Fibroblast of gingiva (primary cell): ENCODE measurements around the gene TNFRSF1A.
"Not testable (repeated sequence)": the region's sequence is repeated elsewhere in the genome, so short reads cannot be mapped to it uniquely, and the experiment has no call there.

Source experiments
- DNase-seq: peaks from one replicate; pipeline ENCODE4 v3.0.0-alpha.2; 2011; ENCODE audit warnings: low read depth

The TNFRSF1A gene

GRCh38 chr12:6302621-6303020 is 39.3 kb downstream of the TNFRSF1A start:
- no peak for DNase-seq

DNA sequence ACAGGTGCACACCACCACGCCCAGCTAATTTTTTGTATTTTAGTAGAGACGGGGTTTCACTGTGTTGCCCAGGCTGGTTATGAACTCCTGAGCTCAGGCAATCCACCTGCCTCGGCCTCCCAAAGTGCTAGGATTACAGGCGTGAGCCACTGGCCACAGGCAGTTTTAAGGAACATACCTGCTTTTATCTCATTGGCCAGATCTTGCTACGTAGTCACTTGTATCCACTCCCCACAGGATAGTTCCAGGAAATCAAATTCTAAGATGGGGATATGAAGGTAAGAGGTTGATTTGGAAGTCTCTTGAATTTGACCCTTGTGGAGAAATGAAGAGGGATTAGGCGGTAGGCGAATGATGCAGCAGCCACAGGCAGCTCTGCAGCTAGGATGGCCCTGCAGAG is 40.2 kb downstream of the TNFRSF1A start:
- DNase-seq = no peak

DNA sequence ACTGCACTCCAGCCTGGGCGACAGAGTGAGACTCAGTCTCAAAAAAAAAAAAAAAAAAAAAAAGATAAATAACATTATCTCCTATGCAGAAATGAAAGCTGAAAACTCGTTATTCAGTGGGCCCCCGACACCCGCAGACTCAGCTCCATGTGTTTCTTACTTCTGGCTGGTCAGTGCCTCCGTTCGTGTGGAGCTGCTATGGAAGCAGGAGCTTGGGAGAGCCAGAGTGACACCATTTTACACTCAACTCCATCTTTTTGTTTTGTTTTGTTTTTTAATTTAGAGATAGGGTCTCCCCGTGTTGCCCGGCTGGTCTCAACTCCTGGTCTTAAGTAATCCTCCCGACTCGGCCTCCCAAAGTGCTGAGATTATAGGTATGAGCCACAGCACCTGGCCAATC is 44.7 kb downstream of the TNFRSF1A start:
- DNase-seq = no peak

- DNase-seq = peak; percentile 83
These were observed 46.6 kb downstream of the TNFRSF1A start for GRCh38 chr12:6295094-6295811.

DNA sequence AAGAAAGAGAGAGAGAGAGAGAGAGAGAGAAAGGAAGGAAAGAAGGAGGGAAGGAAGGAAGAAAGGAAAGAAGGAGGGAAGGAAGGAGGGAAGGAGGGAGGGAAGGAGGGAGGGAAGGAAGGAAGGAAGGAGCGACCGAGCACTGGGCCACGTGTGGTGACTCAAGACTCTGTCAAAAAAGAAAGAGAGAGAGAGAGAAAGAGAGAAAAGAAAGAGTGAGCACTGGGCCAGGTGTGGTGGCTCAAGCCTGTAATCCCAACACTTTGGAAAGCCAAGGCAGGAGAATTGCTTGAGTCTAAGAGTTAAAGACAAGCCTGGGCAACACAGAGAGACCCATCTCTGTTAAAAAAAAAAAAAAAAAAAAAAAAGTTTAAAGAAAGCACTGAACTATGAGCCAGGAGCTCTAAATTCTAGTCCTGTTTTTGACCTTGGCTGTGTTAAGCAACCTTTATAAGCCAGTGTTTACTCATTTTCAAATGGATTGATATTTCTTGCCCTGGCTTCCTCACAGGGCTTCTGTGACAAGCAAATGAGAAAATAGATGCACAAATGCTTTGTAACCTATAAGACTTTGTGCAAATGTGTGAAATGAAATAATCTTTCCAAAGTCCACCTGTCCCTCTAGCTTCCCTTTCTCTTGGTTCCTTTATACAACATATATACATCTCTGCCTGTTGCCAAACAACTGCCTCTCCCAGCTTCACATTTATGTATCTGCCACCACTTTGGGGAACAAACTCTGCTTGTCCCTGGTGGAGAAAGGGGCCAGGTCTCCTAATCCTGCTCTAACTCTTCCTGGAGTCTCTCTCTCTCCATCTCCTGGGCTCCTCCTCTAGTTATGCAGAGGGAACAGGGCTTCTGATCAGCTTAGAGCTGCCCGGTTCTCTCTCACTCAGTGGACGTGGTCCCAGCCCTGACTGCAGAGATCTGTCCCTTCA is 47.5 kb downstream of the TNFRSF1A start:
- DNase-seq = no peak

- DNase-seq = peak; percentile 93
These were observed 49.3 kb downstream of the TNFRSF1A start for GRCh38 chr12:6292606-6293005.

DNA sequence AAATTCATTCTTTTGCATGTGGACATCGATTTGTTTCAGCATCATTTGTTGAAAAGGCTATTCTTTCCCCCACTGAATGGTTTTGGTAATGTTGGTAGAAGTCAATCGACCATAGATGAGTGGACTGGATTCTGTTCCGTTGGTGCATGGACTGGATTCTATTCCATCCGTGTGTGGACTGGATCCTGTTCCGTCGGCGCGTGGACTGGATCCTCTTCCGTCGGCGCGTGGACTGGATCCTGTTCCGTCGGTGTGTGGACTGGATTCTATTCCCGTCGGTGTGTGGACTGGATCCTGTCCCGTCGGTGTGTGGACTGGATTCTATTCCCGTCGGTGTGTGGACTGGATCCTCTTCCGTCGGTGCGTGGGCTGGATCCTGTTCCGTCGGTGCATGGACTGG is 52.0 kb downstream of the TNFRSF1A start:
- DNase-seq = not testable (repeated sequence)

DNA sequence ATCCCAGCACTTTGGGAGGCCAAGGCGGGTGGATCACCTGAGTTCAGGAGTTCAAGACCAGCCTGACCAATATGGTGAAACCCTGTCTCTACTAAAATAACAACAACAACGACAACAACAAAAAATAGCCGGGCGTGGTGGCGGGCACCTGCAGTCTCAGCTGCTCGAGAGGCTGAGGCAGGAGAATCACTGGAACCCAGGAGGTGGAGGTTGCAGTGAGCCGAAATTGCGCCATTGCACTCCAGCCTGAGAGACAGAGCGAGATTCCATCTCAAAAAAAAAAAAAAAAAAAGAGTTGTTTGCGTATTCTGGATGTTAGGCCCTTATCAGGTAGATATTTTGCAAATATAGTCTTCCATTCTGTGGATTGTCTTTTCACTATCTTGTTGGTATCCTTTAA is 52.8 kb downstream of the TNFRSF1A start:
- not testable (repeated sequence) for DNase-seq

DNA sequence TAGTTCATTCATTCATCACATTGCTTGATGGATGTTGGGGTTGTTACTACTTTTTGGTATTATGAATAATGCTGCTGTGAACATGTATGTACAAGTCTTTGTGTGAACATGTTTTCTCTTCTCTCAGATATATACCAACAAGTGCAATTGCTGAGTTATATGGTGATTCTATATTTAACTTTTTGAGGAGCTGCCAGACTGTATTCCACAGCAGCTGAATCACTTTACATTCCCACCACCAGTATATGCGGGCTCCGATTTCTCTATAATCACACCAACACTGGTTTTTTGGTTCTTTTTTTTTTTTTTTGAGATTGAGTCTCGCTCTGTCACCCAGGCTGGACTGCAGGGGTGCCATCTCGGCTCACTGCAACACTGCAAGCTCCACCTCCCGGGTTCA is 53.6 kb downstream of the TNFRSF1A start:
- DNase-seq = peak; percentile 49

DNA sequence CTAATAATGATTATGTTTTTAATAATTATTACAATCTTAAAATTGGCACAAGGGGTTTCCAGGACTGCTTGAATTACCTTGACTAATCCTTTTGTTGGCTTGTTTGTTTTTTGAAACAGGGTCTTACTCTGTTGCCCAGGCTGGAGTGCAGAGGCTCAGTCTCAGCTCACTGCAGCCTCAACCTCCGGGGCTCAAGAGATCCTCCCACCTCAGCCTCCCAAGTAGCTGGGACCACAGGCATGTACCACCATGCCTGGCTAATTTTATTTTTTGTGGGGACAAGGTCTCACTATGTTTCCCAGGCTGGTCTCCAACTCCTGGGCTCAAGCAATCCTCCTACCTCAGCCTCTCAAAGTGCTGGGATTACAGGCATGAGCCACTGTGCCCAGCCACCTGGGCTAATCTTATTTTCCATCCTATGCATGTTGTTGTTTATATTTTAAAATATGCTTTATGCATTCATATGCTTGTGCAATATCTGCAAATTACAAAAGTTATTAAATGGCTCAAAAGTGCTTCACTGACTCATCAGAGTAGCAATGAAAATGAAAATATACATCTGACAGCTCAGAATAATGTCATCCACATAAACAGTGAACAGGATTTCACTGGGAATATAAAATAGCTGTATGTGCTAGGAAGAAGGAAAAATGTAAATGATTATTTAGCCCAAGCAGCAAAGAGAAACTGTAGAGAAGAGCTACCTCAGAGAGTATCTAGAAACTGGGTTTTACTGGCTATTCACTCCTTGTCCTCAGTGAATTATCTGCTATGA is 56.2 kb downstream of the TNFRSF1A start:
- peak; percentile 63 for DNase-seq

DNA sequence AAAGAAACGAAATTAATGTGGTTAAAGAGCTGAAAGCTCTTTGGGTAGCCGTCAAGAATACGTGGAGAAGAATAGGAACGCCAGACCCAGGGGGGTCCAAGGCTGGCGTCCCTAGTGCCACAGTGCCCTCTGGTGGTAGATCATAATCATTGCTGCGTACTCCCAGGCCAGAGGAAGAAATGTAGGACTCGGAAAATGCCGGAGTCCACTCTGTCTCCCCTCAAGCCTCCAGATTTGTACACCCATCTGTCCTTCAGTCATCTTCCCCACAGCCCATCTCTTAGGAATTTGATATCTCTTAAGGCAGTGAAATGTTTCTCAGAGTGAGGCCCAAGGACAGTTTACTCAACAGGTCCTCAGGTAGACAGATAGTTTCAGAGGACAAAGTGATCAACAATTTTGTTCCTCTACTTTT is 56.8 kb downstream of the TNFRSF1A start:
- peak; percentile 64 for DNase-seq

- DNase-seq = no peak
These were observed 57.6 kb downstream of the TNFRSF1A start for GRCh38 chr12:6284273-6284672.

DNA sequence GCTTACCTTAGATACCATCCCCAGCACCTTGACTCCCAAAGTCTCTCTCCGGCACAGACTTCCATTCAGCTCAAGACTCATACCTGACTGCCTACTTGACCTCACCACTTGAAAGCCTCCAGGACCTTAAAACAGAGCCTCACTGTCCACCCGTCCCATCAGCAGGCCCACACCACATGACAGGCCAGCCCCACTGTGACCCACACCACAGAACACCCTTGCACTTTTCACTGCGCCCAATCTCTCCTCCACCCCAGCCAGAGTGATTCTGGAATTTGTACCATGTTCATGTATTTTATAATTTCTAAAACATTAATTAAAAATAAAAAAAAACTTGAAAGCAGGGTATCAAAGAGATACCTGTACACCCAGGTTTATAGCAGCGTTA is 59.4 kb downstream of the TNFRSF1A start:
- DNase-seq = no peak

GRCh38 chr12:6281081-6281809 is 60.6 kb downstream of the TNFRSF1A start:
- DNase-seq = no peak

GRCh38 chr12:6280672-6281071 is 61.2 kb downstream of the TNFRSF1A start:
- DNase-seq = no peak

- peak; percentile 90 for DNase-seq
These were observed 61.8 kb downstream of the TNFRSF1A start for GRCh38 chr12:6280053-6280469.

GRCh38 chr12:6279631-6280030 is 62.2 kb downstream of the TNFRSF1A start:
- no peak for DNase-seq

- DNase-seq = no peak
These were observed 62.6 kb downstream of the TNFRSF1A start for GRCh38 chr12:6279256-6279628.
